Thyroid gland (tissue), 4 donors: Measurements from ENCODE around the gene MCM3AP.

Source experiments
- CTCF ChIP-seq, 6 experiments: fragments of 200-600 bp in 3 of 6; fragments of 450-650 bp in 3 of 6; sonication (generic) in 3 of 6; IDR thresholded peaks; one replicate each; pipeline ENCODE4 v1.5.1; 2016 to 2019; ENCODE audit warnings: antibody characterized with exemption in 6 of 6, mild to moderate bottlenecking in 2 of 6, inconsistent platforms in 1 of 6, moderate library complexity in 1 of 6
- POLR2A ChIP-seq, 2 donors: fragments of 450-650 bp; IDR thresholded peaks; one replicate each; pipeline ENCODE4 v1.6.1; 2017; ENCODE audit warnings: antibody characterized with exemption in 2 of 2, mild to moderate bottlenecking in 2 of 2, moderate library complexity in 1 of 2

GRCh38 chr21:46243325-46243724 lies 42.1 kb downstream of the MCM3AP start:
- TF ChIP-seq CTCF (IDR thresholded peaks at IDR 0.05) (no peak), POLR2A (IDR thresholded peaks at IDR 0.05) (no peak)
